ENCODE data around the gene TPPP2. TPM values are rescaled to one million over a fixed set of nuclear protein-coding genes. Genes with fewer than 3 reads are reported as not detected.
"Not testable (repeated sequence)": the region's sequence is repeated elsewhere in the genome, so short reads cannot be mapped to it uniquely, and the experiment has no call there.

The TPPP2 gene
- total RNA-seq (ENCODE audit: unreplicated experiment) = not detected
- long read RNA-seq = 0 reads

GRCh38 chr14:21029917-21030316 lies at the start of gene TPPP2:
Gene TPPP2, plus strand, starts transcription at chr14:21030217. Its CDS starts 365 bp downstream, at chr14:21030582.
- H3K4me3 Mint-ChIP-seq (ENCODE audit: unreplicated experiment) = no peak within 1 kb of the TSS
- TF ChIP-seq CTCF (IDR thresholded peaks at IDR 0.05; ENCODE audit: partially characterized antibody, unreplicated experiment) = no peak
- H3K36me3 Mint-ChIP-seq (ENCODE audit: unreplicated experiment) = no peaks in the 10 kb centered on the region
- H3K27me3 Mint-ChIP-seq (ENCODE audit: unreplicated experiment) = peaks cover 6% of the 10 kb centered on the region
- H3K27ac Mint-ChIP-seq (ENCODE audit: unreplicated experiment) = no peak within 1 kb of the TSS
- H3K9me3 Mint-ChIP-seq (ENCODE audit: unreplicated experiment) = peaks cover 6% of the 10 kb centered on the region
- peaks cover 3% of the 10 kb centered on the region for H3K4me1 Mint-ChIP-seq (ENCODE audit: low read depth, unreplicated experiment)
- no peak for DNase-seq

GRCh38 chr14:20980906-20981305 lies 49.1 kb upstream of the TPPP2 start:
- no peak overlapping the region for H3K27ac Mint-ChIP-seq (ENCODE audit: unreplicated experiment)
- peaks cover 4% of the 10 kb centered on the region for H3K9me3 Mint-ChIP-seq (ENCODE audit: unreplicated experiment)
- TF ChIP-seq CTCF (IDR thresholded peaks at IDR 0.05; ENCODE audit: partially characterized antibody, unreplicated experiment) = no peak
- H3K4me1 Mint-ChIP-seq (ENCODE audit: low read depth, unreplicated experiment) = no peaks in the 10 kb centered on the region
- no peak overlapping the region for H3K4me3 Mint-ChIP-seq (ENCODE audit: unreplicated experiment)
- no peaks in the 10 kb centered on the region for H3K27me3 Mint-ChIP-seq (ENCODE audit: unreplicated experiment)
- DNase-seq = no peak
- no peaks in the 10 kb centered on the region for H3K36me3 Mint-ChIP-seq (ENCODE audit: unreplicated experiment)

GRCh38 chr14:20982646-20983369 lies 47.2 kb upstream of the TPPP2 start:
- Mint-ChIP-seq H3K27me3 (ENCODE audit: unreplicated experiment) (no peaks in the 10 kb centered on the region), H3K9me3 (ENCODE audit: unreplicated experiment) (peaks cover 5% of the 10 kb centered on the region), H3K27ac (ENCODE audit: unreplicated experiment) (no peak overlapping the region), H3K4me3 (ENCODE audit: unreplicated experiment) (no peak overlapping the region), H3K36me3 (ENCODE audit: unreplicated experiment) (no peaks in the 10 kb centered on the region), H3K4me1 (ENCODE audit: low read depth, unreplicated experiment) (no peaks in the 10 kb centered on the region)
- TF ChIP-seq CTCF (IDR thresholded peaks at IDR 0.05; ENCODE audit: partially characterized antibody, unreplicated experiment) = no peak
- DNase-seq = no peak

GRCh38 chr14:20985650-20986049 lies 44.4 kb upstream of the TPPP2 start:
- not testable (repeated sequence) for DNase-seq

GRCh38 chr14:20986811-20987210 lies 43.2 kb upstream of the TPPP2 start:
- H3K9me3 Mint-ChIP-seq (ENCODE audit: unreplicated experiment) = peaks cover 2% of the 10 kb centered on the region
- H3K27ac Mint-ChIP-seq (ENCODE audit: unreplicated experiment) = no peak overlapping the region
- no peak for DNase-seq
- H3K4me1 Mint-ChIP-seq (ENCODE audit: low read depth, unreplicated experiment) = peaks cover 1% of the 10 kb centered on the region
- H3K27me3 Mint-ChIP-seq (ENCODE audit: unreplicated experiment) = peaks cover 2% of the 10 kb centered on the region
- TF ChIP-seq CTCF (IDR thresholded peaks at IDR 0.05; ENCODE audit: partially characterized antibody, unreplicated experiment) = no peak
- no peak overlapping the region for H3K4me3 Mint-ChIP-seq (ENCODE audit: unreplicated experiment)
- H3K36me3 Mint-ChIP-seq (ENCODE audit: unreplicated experiment) = no peaks in the 10 kb centered on the region

More at GRCh38 chr14:20985650-20986049, 44.4 kb upstream of the TPPP2 start:
- H3K27ac Mint-ChIP-seq (ENCODE audit: unreplicated experiment); H3K36me3 Mint-ChIP-seq (ENCODE audit: unreplicated experiment); H3K27me3 Mint-ChIP-seq (ENCODE audit: unreplicated experiment); H3K4me1 Mint-ChIP-seq (ENCODE audit: low read depth, unreplicated experiment); H3K4me3 Mint-ChIP-seq (ENCODE audit: unreplicated experiment); H3K9me3 Mint-ChIP-seq (ENCODE audit: unreplicated experiment): not testable (repeated sequence)
